Gastrocnemius medialis (tissue), 4 donors: ENCODE measurements around the gene LMTK2.

Source experiments
- CTCF ChIP-seq, 5 experiments: fragments of 450-650 bp in 3 of 5; fragments of 200-600 bp in 2 of 5; sonication (generic) in 2 of 5; IDR thresholded peaks in 4 of 5; conservative IDR thresholded peaks in 1 of 5; 1 replicate in 4 of 5; 2 replicates in 1 of 5; pipeline ENCODE4 v1.5.1; 2016 to 2019; ENCODE audit warnings: antibody characterized with exemption in 5 of 5, mild to moderate bottlenecking in 3 of 5, moderate library complexity in 3 of 5
- POLR2A ChIP-seq, 2 donors: fragments of 450-650 bp; IDR thresholded peaks; one replicate each; pipeline ENCODE4 v1.6.1; 2017; ENCODE audit warnings: antibody characterized with exemption in 2 of 2, mild to moderate bottlenecking in 2 of 2, moderate library complexity in 2 of 2

- no peak for TF ChIP-seq CTCF (IDR thresholded peaks at IDR 0.05 in 4 of 5, conservative IDR thresholded peaks at IDR 0.05 in 1 of 5)
- no peak for TF ChIP-seq POLR2A (IDR thresholded peaks at IDR 0.05)
Observed at GRCh38 chr7:98202367-98203195, 95.9 kb downstream of the LMTK2 start.
